Measurements from ENCODE around the gene VPS13C.

Gene VPS13C

GRCh38 chr15:61908241-61908640 lies 152.0 kb downstream of the VPS13C start:
- in situ Hi-C loops (cut with MboI; ENCODE audit: low sequenced_read_pairs, unreplicated experiment) = no loop called here
- DNase-seq (ENCODE audit: low spot score) = no peak
- TF ChIP-seq, protein P1, sequence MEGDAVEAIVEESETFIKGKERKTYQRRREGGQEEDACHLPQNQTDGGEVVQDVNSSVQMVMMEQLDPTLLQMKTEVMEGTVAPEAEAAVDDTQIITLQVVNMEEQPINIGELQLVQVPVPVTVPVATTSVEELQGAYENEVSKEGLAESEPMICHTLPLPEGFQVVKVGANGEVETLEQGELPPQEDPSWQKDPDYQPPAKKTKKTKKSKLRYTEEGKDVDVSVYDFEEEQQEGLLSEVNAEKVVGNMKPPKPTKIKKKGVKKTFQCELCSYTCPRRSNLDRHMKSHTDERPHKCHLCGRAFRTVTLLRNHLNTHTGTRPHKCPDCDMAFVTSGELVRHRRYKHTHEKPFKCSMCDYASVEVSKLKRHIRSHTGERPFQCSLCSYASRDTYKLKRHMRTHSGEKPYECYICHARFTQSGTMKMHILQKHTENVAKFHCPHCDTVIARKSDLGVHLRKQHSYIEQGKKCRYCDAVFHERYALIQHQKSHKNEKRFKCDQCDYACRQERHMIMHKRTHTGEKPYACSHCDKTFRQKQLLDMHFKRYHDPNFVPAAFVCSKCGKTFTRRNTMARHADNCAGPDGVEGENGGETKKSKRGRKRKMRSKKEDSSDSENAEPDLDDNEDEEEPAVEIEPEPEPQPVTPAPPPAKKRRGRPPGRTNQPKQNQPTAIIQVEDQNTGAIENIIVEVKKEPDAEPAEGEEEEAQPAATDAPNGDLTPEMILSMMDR (IDR thresholded peaks at IDR 0.05; ENCODE audit: borderline replicate concordance, control extremely low read depth, extremely low read depth, insufficient read depth, missing control alignments) = no peak

- no peak for DNase-seq (ENCODE audit: low spot score)
- in situ Hi-C loops (cut with MboI; ENCODE audit: low sequenced_read_pairs, unreplicated experiment) = no loop called here
- TF ChIP-seq, protein P1 (IDR thresholded peaks at IDR 0.05; ENCODE audit: borderline replicate concordance, control extremely low read depth, extremely low read depth, insufficient read depth, missing control alignments) = no peak
Observed at GRCh38 chr15:61907753-61908086, 152.5 kb downstream of the VPS13C start.

DNA sequence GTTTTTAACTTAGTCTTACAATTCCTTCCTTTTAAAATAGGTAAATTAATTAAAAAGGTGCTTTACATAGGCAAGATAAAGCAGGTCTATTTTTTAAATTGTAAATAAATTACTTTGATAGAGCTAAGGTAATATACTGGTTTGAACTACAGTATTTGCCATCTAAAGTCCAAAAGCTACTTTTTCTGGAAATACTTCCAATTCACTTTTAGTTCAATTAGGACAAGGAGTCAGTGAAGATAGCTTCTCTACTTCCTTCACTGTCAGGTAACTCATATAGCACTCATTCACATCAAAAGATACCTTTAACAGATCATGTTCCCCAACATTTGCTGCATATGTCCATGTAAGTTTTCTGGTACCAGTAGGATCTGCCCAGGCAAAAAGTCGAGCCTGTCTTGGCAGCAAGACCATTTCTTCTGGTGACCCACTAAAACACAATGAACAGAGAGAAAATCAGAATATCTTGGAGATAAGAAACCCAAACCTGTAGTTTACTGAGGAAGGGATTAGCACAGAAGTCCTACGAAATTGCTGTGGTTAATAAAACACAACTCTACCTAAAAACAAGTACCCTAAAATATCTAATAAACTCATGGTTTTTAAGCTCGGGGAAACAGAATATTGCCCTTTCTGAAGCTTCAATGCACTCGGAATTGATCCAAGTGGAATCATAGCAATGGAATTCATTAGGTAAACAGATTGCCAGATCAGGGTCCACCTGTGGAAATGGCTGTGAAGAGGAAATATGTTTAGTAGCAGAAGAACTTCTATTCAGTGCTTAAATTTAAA lies 153.1 kb downstream of the VPS13C start:
- TF ChIP-seq, protein P1 (IDR thresholded peaks at IDR 0.05; ENCODE audit: borderline replicate concordance, control extremely low read depth, extremely low read depth, insufficient read depth, missing control alignments) = no peak
- DNase-seq (ENCODE audit: low spot score) = no peak
- in situ Hi-C loops (cut with MboI; ENCODE audit: low sequenced_read_pairs, unreplicated experiment) = no loop called here

- in situ Hi-C loops (cut with MboI; ENCODE audit: low sequenced_read_pairs, unreplicated experiment) = no loop called here
- TF ChIP-seq, protein P1 (IDR thresholded peaks at IDR 0.05; ENCODE audit: borderline replicate concordance, control extremely low read depth, extremely low read depth, insufficient read depth, missing control alignments) = no peak
- DNase-seq (ENCODE audit: low spot score) = no peak
Observed at GRCh38 chr15:61893146-61893545, 167.1 kb downstream of the VPS13C start.

DNA sequence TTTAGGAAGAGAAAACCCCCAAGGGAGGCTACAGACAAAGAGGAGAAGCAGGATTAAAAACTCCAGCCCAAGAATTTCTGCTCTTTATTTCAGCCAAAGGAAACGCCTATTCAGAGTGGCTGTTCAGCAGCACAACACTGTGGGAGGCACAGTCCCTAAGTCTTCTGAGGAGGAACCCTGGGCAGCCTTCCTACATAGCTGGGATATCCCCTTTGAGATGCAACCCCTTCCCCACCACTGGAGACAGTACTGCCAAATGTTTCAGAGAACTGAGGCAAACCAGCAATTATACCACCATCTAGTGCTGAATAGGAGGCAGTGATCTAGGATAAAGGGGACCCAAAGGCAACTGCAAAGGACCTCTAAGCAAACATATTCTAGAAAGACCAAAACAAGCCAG lies 168.1 kb downstream of the VPS13C start:
- in situ Hi-C loops (cut with MboI; ENCODE audit: low sequenced_read_pairs, unreplicated experiment) = no loop called here
- no peak for DNase-seq (ENCODE audit: low spot score)
- TF ChIP-seq, protein P1 (IDR thresholded peaks at IDR 0.05; ENCODE audit: borderline replicate concordance, control extremely low read depth, extremely low read depth, insufficient read depth, missing control alignments) = no peak

DNA sequence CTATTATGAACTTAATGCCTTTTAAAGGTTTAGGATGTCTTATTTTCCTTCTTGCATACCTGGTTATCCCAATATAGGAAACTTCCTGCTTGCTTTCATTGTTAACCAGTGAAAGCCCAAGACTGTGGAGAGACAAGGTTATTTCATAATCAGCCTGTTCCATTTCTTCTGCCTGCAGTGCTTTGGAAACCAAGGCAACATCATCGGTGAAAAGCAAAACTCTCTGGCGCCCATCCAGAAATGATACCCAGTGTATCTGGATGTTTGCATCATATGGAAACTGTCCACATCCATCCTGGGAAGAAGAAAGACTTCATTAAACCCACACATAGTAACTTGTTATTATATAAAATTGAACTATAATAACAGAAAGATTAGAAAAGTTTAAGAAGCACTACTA lies 170.1 kb downstream of the VPS13C start:
- TF ChIP-seq, protein P1 (IDR thresholded peaks at IDR 0.05; ENCODE audit: borderline replicate concordance, control extremely low read depth, extremely low read depth, insufficient read depth, missing control alignments) = no peak
- in situ Hi-C loops (cut with MboI; ENCODE audit: low sequenced_read_pairs, unreplicated experiment) = no loop called here
- no peak for DNase-seq (ENCODE audit: low spot score)
